ENCODE data around the gene PRR7.

DNA sequence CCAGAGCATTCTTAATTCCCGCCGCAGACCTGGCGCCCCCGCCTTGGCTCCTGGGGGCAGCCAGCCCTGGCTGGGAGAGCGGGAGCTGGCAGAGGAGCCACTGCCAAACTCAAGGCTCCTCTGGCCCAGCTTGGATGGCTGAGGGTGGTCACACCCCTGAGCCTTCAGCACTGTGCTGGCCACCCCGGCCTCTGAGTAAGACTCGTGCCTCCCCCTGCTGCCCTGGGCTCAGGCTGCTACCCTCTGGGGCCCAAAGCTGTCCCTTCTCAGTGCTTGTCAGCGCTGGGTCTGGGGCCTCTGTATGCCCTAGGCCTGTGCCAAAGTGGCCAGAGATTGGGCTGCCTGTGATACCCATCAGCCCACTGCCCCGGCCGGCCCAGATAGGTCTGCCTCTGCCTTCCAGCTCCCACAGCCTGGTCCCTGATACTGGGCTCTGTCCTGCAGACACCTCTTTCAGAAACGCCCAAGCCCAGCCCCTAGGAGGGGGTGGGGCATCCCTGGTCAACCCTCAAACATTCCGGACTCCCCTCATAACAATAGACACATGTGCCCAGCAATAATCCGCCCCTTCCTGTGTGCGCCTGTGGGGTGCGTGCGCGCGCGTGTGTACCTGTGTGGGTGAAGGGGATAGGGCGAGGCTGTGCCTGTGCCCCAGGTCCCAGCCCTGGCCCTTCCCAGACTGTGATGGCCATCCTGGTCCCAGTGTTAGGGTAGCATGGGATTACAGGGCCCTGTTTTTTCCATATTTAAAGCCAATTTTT is 4.4 kb upstream of the PRR7 start:
- TF ChIP-seq EP300 (IDR thresholded peaks at IDR 0.05): no peak
- TF ChIP-seq POLR2A (IDR thresholded peaks at IDR 0.05): no peak
- TF ChIP-seq CTCF (IDR thresholded peaks at IDR 0.05): no peak
